ENCODE data around the gene NRXN3.

The NRXN3 gene

DNA sequence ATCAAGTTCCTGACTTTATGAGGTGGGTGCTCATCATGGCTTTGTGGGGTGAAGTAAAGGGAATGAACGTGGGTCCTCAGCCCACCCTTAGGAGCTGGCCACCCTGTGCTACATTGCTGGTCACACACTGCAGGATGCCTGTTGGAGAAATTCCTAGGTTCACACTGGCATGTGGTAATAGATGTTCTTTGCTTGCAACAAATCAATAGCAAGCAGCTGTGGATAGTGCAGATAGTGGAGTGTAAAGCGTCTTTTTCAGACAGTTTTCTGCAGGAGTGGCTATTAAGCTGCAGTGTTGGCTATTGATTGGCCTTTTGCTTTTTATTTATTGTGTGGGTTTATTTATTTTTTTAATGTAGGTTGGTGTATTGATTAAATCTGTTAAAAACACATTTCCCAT is 822.7 kb downstream of the NRXN3 start:
- TF ChIP-seq, protein P1, sequence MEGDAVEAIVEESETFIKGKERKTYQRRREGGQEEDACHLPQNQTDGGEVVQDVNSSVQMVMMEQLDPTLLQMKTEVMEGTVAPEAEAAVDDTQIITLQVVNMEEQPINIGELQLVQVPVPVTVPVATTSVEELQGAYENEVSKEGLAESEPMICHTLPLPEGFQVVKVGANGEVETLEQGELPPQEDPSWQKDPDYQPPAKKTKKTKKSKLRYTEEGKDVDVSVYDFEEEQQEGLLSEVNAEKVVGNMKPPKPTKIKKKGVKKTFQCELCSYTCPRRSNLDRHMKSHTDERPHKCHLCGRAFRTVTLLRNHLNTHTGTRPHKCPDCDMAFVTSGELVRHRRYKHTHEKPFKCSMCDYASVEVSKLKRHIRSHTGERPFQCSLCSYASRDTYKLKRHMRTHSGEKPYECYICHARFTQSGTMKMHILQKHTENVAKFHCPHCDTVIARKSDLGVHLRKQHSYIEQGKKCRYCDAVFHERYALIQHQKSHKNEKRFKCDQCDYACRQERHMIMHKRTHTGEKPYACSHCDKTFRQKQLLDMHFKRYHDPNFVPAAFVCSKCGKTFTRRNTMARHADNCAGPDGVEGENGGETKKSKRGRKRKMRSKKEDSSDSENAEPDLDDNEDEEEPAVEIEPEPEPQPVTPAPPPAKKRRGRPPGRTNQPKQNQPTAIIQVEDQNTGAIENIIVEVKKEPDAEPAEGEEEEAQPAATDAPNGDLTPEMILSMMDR (IDR thresholded peaks at IDR 0.05; ENCODE audit: low read depth, low read length, missing control alignments), result no peak
- H3K4me3 ChIP-seq (ENCODE audit: low read depth, low read length), result no peak overlapping the region
- in situ Hi-C loops (cut with HindIII; ENCODE audit: low sequenced_read_pairs), result loop anchor here (25.0 kb wide), 1 partner anchor 569 kb away; no protein-coding TSS in a partner anchor
- DNase-seq (ENCODE audit: low read depth), result no peak

DNA sequence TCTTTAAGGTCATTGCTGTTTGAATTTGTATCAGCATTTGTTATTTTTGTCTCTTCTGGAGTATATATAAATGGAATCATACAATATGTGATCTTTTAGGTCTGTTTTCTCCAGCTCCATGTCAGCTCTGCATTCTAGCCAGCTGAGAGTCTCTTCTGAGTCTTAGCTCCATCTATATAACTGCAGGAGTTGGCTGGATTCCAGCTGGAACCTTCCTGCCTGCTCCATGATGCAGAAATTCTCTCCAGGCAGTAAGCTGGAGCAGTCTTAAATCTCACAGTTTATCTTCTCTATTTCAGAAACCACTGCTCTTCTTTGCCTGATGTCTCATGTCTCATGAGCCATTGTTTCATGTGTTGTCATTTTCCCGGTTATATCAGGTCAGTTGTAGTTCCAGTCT is 827.6 kb downstream of the NRXN3 start:
- peak; percentile 68 for DNase-seq (ENCODE audit: low read depth)
- in situ Hi-C loops (cut with HindIII; ENCODE audit: low sequenced_read_pairs), result loop anchor here (25.0 kb wide), 1 partner anchor 564 kb away; no protein-coding TSS in a partner anchor

DNA sequence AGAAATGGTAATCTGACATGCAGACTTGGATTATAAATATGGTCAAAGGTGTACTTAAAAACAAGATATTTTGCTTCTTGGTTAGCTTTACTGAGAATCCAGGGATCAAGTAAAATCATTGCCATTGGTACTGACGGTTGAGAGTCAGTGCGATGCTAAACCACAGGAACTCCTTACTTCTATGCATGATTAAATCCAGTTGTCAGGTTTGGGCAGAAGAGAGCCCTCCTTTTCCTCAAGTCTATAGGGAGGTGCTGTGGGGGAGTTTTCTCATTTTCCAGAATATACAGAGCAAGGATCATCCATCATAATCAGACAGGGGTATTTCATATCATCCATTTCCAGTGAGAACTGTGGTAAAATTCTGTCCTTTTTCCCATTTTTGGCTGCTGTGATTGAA is 839.1 kb downstream of the NRXN3 start:
- in situ Hi-C loops (cut with HindIII; ENCODE audit: low sequenced_read_pairs), result no loop called here
- TF ChIP-seq, protein P1 (IDR thresholded peaks at IDR 0.05; ENCODE audit: low read depth, low read length, missing control alignments), result no peak
- no peak overlapping the region for H3K4me3 ChIP-seq (ENCODE audit: low read depth, low read length)
- no peak for DNase-seq (ENCODE audit: low read depth)

More for the DNA sequence above, 827.6 kb downstream of the NRXN3 start:
- H3K4me3 ChIP-seq (ENCODE audit: low read depth, low read length), result no peak overlapping the region
- TF ChIP-seq, protein P1 (IDR thresholded peaks at IDR 0.05; ENCODE audit: low read depth, low read length, missing control alignments), result no peak

DNA sequence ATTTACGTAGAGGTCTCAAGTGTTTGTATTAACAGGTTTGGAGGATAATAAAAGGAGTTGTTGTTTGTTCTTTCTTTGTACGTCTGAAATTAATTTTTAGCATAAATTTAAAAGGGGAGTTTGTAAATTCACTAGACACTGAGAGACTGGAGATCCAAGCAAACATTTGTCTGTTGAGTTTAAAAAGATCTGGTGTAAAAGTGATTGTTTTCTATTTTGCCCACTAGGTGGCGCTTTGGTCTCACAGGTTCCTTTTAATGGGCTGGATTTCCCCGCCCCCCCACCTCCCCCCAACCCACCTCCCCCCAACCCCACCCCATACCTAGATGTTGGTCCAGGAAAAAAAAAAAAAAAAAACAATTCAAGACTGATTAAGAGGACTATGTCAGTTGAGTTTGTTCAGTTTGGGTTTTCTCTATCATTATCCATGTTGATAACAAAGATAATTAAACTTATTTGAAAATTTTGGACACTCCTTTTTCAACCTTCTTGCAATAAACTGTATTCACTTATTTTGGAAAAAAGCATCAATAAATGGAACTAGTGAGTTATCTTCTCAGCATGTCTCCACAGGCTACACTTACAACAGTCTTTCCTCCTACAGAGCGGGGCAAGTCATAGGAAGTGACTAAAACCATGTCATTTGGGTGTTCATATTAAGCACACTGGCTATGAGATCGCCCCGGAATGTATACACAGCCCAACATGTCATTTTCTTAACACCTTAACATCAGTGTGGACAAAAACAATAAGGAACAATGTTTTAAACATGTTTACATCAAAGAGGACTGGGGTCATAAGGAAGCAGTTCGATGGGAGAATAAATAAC is 841.1 kb downstream of the NRXN3 start:
- H3K4me3 ChIP-seq (ENCODE audit: low read depth, low read length), result no peak overlapping the region
- in situ Hi-C loops (cut with HindIII; ENCODE audit: low sequenced_read_pairs), result no loop called here
- DNase-seq (ENCODE audit: low read depth), result peak; percentile 28

DNA sequence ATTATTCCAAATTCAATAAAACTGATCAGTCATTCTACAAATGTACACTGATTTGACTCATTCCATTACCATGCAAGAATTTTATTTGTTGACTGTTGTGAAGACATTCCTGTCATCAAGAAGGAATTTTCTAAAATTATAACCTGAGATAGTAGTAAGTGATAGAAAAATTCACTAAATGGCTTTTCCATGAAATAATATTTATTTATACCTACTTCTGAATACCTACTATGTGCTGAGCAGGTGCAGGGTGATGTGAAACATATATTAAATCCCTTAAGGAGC is 841.7 kb downstream of the NRXN3 start:
- TF ChIP-seq, protein P1 (IDR thresholded peaks at IDR 0.05; ENCODE audit: low read depth, low read length, missing control alignments), result no peak
- in situ Hi-C loops (cut with HindIII; ENCODE audit: low sequenced_read_pairs), result no loop called here
- DNase-seq (ENCODE audit: low read depth), result no peak
- H3K4me3 ChIP-seq (ENCODE audit: low read depth, low read length), result no peak overlapping the region

More for the DNA sequence above, 841.1 kb downstream of the NRXN3 start:
- TF ChIP-seq, protein P1 (IDR thresholded peaks at IDR 0.05; ENCODE audit: low read depth, low read length, missing control alignments), result peak; percentile 34

DNA sequence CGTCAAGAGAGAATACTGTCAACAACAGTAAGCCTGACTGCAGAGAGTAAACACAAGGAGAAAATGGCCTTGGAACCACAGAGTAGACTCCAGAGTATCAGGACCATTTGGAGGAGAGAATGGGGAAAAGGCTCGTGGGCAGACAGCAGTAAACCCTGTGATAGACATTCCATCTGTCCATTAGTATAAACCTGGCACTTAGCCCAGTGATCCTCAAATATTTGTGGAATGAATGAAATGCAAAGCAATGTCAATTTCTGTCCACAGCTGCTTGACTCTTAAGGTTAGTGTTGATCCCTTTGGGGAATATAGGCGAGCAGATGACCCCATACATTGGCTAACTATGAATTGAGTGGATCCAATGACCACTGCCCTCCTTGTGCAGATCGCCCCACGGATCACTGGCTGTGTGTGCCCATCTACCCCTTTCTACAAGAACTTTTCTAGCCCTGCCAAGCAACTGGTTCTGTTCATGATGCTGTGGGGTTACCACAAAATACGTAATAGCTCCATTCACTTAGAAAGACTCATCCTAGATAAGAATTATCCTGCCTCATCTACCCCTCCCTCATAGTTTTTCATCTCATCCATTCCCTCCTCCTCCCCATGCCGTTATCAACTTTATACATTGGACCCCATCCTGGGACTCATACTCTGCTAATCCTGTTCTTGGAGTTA is 846.8 kb downstream of the NRXN3 start:
- no peak overlapping the region for H3K4me3 ChIP-seq (ENCODE audit: low read depth, low read length)
- TF ChIP-seq, protein P1 (IDR thresholded peaks at IDR 0.05; ENCODE audit: low read depth, low read length, missing control alignments), result no peak
- in situ Hi-C loops (cut with HindIII; ENCODE audit: low sequenced_read_pairs), result no loop called here
- peak; percentile 64 for DNase-seq (ENCODE audit: low read depth)

Data from astrocyte of the cerebellum (primary cell).